Middle frontal gyrus (tissue), 1 donor: ENCODE results near the gene UGT1A8.

Experiments used
- DNase-seq: peaks from one replicate; pipeline ENCODE4 v3.0.0-alpha.2; 2015; ENCODE audit warnings: low spot score; ENCODE audit errors: extremely low spot score

Gene UGT1A8

DNA sequence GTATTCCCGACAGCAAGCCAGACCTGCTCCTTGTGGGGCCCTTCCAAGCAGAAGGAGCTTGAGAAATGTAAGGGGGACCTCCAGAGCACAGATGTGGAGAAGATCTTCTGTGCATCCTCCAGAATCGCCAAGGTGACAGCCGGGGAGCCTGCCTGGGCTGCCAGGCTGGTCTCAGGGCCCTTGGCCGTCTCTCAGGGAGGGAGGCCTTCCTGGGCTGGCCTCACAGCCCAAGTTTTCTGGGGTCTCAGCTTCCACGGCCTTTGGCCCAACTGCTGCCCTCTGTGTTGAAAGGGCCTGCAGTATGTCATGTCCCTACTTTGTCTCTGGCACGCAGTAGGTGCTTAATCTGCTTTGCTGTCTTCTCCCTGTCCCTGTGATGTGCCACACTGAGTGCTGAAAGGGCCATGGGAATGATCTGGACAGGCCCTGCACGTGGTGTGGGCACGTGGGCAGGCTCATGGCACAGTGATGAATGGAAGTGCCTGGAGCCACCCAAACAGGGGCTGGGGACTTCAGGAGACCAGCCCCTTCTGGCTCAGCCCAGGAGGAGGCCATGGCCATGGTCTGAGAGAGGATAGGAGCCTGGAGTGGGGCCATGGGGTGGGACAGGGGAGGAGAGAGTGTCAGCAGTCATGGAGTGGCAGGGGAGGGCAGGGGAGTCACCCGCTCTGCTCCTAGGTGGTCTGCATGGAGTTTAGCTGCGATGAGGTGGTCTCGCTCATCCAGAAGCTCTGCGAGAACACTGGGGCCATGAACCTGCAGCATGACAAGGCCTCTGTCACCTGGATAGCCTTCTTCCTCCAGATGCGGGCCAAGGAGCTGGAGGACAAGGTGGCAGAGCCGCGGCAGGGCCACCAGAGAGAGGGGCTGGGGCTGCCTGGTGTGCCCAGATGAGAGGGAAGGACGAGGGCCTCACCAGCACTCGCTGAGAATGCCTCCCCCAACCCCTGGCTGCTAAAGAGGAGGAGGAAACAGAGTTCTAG lies 201.5 kb downstream of the UGT1A8 start:
- DNase-seq: no peak

- no peak for DNase-seq
These were observed 202.7 kb downstream of the UGT1A8 start for GRCh38 chr2:233819884-233820773.

- no peak for DNase-seq
These were observed 203.3 kb downstream of the UGT1A8 start for GRCh38 chr2:233820774-233821105.

GRCh38 chr2:233821196-233821595 lies 203.8 kb downstream of the UGT1A8 start:
- no peak for DNase-seq

GRCh38 chr2:233821709-233822100 lies 204.3 kb downstream of the UGT1A8 start:
- DNase-seq: no peak

DNA sequence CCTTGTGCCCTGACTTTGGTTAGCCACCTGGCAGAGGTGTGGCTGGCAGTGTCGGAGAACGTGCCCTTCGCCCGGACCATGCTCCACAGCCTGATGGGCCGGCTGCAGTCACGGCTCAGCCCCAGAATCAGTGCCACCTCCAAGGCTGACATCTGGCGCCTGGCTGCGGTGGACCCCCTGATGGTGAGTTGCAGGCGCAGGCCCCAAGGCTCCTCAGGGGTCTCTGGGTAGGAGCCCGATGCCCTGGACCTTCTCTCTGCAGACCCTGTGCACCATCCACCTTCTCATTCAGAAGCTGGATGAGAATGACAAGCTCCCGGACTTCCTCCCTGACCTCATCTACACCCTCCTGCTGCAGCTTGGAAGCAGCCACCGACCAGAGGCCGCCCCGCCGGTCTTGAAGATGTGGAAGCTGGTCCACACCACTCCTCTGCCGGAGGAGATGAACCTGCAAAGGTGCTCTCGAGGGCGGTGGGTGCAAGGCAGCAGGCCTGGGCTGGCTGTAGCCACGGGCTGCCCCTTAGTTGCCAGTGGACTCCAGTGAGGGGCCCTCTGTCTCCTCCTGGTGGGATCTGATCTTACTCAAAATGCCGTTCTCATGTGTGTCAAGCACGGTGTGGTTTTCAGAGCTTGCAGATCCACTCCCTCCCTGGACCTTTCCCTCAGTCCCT lies 204.8 kb downstream of the UGT1A8 start:
- DNase-seq: no peak
